ENCODE data around the gene SEMA3C.

Gene SEMA3C

DNA sequence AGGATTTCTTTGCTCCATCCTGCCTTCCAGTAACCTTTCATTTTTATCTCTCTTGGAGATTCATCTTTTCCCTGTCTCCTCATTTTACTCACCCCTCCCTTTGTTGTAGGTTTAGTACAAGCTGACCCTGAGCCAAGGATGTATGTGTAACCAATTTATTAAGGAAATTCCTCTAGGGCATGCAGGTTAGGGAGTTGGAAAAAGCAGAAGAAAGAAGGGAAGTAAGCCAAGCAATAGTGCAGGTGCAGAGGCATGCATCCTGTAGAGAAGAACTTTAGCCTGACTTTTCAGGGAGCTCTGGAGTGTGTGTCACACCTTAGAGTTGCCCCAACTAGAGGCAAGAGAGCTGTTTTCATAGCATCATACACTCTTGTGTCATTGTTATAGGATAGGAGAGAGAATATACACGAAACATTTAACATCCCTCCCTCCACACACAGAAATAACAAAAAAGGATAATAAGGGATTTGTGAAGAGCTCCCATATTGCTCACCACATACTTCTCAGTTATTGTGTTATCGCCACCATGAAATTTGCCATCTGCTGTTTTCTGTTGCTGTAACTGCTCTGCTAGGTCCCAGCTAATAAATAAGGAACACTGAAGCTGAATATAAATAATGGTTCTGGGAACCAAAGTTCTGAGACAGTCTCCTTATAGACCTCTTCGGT lies 21.8 kb upstream of the SEMA3C start:
- ATAC-seq, result no peak

DNA sequence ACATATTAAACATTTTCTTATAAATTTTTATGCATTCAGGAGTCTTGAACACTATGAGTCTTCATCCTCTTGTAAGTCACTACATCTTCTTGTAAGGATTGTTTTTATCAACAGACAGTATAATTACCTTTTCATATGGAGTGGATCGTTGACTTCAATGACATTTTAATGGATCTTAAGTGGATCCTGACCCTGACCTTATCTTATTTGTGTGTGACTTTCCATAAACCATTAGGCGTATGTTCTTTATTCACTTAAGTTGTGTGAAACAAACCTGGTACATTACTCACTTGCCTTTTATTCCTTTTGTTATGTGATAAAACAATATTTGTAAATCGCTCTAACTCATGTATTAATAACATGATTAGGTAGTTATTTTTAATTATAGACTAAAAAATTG lies 18.5 kb upstream of the SEMA3C start:
- TF ChIP-seq ESRRG (CRISPR knock-in tag; IDR thresholded peaks at IDR 0.05) (no peak), TCF4 (CRISPR knock-in tag; IDR thresholded peaks at IDR 0.05; ENCODE audit: borderline replicate concordance) (no peak), CSDC2 (CRISPR knock-in tag; IDR thresholded peaks at IDR 0.05) (no peak), ZNF565 (CRISPR knock-in tag; conservative IDR thresholded peaks at IDR 0.05; ENCODE audit: low read depth) (no peak), ISL1 (CRISPR knock-in tag; IDR thresholded peaks at IDR 0.05) (peak; percentile 25; the same call in 1 of the 2 replicates), ZC3H10 (CRISPR knock-in tag; IDR thresholded peaks at IDR 0.05) (no peak)
- no peak for ATAC-seq

More for the DNA sequence above, 21.8 kb upstream of the SEMA3C start:
- TF ChIP-seq GLIS3 (CRISPR knock-in tag; IDR thresholded peaks at IDR 0.05), result no peak
- TF ChIP-seq, protein P1, sequence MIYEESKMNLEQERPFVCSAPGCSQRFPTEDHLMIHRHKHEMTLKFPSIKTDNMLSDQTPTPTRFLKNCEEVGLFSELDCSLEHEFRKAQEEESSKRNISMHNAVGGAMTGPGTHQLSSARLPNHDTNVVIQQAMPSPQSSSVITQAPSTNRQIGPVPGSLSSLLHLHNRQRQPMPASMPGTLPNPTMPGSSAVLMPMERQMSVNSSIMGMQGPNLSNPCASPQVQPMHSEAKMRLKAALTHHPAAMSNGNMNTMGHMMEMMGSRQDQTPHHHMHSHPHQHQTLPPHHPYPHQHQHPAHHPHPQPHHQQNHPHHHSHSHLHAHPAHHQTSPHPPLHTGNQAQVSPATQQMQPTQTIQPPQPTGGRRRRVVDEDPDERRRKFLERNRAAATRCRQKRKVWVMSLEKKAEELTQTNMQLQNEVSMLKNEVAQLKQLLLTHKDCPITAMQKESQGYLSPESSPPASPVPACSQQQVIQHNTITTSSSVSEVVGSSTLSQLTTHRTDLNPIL (CRISPR knock-in tag; IDR thresholded peaks at IDR 0.05; ENCODE audit: low read depth), result no peak
- no peak for TF ChIP-seq ZNF565 (CRISPR knock-in tag; conservative IDR thresholded peaks at IDR 0.05; ENCODE audit: low read depth)

DNA sequence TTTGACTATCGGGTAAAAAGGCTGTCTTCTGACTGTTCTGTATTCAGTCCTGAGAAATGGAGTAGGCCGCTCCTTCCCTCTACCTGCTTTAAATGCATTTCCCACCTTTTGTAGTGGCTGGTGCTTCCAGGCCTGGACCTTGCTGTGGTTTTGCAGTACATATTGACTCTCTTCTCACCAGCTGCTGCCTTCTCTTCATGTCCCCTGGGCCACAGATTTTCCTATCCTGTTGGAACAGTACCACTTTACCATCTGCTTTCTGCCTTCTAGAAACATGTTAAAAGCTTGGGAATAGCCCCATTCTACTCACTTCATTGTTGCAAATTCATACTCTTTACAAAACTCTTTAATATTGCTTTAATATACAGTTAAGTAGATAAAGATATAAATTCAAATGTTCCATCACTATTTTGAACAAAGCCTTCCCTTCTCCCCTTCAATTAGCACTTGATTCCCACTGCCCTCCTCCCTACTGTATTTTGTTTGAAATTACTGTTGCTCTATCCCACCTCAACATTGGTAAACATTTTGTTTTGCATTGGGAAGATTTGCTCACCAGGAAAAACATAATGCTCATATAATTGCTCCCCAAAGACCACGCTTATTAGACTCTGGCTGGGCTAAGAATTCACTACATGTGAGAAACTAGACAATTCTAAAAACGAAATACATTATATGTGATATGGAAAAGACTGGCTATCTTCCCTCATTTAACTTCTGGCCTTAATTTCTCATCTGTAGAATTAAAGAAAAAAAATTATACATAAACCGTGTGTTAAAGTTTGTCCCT lies 17.3 kb upstream of the SEMA3C start:
- TF ChIP-seq ZC3H10 (CRISPR knock-in tag; IDR thresholded peaks at IDR 0.05) (no peak), ZNF8 (CRISPR knock-in tag; IDR thresholded peaks at IDR 0.05) (no peak), OSR1 (CRISPR knock-in tag; IDR thresholded peaks at IDR 0.05) (no peak), SNAI2 (CRISPR knock-in tag; IDR thresholded peaks at IDR 0.05) (no peak), ZFP30 (CRISPR knock-in tag; IDR thresholded peaks at IDR 0.05) (no peak)
- TF ChIP-seq, protein P2, sequence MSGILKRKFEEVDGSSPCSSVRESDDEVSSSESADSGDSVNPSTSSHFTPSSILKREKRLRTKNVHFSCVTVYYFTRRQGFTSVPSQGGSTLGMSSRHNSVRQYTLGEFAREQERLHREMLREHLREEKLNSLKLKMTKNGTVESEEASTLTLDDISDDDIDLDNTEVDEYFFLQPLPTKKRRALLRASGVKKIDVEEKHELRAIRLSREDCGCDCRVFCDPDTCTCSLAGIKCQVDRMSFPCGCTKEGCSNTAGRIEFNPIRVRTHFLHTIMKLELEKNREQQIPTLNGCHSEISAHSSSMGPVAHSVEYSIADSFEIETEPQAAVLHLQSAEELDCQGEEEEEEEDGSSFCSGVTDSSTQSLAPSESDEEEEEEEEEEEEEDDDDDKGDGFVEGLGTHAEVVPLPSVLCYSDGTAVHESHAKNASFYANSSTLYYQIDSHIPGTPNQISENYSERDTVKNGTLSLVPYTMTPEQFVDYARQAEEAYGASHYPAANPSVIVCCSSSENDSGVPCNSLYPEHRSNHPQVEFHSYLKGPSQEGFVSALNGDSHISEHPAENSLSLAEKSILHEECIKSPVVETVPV (CRISPR knock-in tag; IDR thresholded peaks at IDR 0.05), result no peak
- TF ChIP-seq, protein P3, sequence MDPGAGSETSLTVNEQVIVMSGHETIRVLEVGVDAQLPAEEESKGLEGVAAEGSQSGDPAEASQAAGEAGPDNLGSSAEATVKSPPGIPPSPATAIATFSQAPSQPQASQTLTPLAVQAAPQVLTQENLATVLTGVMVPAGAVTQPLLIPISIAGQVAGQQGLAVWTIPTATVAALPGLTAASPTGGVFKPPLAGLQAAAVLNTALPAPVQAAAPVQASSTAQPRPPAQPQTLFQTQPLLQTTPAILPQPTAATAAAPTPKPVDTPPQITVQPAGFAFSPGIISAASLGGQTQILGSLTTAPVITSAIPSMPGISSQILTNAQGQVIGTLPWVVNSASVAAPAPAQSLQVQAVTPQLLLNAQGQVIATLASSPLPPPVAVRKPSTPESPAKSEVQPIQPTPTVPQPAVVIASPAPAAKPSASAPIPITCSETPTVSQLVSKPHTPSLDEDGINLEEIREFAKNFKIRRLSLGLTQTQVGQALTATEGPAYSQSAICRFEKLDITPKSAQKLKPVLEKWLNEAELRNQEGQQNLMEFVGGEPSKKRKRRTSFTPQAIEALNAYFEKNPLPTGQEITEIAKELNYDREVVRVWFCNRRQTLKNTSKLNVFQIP (CRISPR knock-in tag; IDR thresholded peaks at IDR 0.05; ENCODE audit: borderline replicate concordance, low read depth), result no peak
- no peak for ATAC-seq

DNA sequence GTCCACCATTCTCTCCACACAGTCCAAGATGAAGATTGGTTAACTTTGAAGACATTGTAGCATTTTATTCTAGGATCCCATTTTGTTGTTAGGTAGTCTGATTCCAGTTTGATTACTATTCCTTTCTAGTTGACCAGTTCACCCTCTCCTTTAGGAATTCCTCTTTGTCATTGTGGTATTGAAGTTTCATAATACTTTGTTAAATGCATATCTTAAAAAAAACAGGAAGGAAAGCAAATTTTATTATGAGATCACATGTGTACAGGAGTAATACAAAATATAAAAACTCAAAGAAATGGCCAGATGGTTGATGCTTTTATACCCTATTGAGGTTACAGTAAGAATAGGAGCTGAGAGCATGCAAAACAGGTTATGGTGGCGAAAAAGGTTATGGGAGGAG lies 15.5 kb upstream of the SEMA3C start:
- no peak for TF ChIP-seq BACH2 (CRISPR knock-in tag; IDR thresholded peaks at IDR 0.05; ENCODE audit: borderline replicate concordance)
- TF ChIP-seq PPARA (CRISPR knock-in tag; IDR thresholded peaks at IDR 0.05; ENCODE audit: borderline replicate concordance), result no peak
- ATAC-seq, result no peak

DNA sequence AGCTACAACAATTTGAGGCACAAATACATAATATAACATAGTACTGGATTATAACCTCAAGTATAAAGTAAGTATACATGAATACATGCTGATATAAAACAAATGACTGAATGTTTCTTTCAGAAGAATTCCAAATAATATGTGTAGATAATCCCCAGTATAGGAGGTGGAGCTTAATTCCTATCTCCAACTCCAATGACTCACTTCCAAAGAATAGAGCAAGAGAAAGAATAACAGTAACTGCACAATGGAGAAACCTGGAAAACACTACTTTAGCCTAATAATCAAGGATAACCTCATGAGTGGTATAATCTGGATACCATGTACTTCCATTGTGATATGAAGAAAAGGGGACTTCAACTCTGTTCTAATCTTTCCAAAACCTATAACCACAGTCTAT lies 13.7 kb upstream of the SEMA3C start:
- no peak for ATAC-seq
- TF ChIP-seq, protein P4, sequence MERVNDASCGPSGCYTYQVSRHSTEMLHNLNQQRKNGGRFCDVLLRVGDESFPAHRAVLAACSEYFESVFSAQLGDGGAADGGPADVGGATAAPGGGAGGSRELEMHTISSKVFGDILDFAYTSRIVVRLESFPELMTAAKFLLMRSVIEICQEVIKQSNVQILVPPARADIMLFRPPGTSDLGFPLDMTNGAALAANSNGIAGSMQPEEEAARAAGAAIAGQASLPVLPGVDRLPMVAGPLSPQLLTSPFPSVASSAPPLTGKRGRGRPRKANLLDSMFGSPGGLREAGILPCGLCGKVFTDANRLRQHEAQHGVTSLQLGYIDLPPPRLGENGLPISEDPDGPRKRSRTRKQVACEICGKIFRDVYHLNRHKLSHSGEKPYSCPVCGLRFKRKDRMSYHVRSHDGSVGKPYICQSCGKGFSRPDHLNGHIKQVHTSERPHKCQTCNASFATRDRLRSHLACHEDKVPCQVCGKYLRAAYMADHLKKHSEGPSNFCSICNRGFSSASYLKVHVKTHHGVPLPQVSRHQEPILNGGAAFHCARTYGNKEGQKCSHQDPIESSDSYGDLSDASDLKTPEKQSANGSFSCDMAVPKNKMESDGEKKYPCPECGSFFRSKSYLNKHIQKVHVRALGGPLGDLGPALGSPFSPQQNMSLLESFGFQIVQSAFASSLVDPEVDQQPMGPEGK (CRISPR knock-in tag; IDR thresholded peaks at IDR 0.05; ENCODE audit: borderline replicate concordance), result no peak
- TF ChIP-seq ZFP30 (CRISPR knock-in tag; IDR thresholded peaks at IDR 0.05) (no peak), CSDC2 (CRISPR knock-in tag; IDR thresholded peaks at IDR 0.05) (no peak), ZNF565 (CRISPR knock-in tag; conservative IDR thresholded peaks at IDR 0.05; ENCODE audit: low read depth) (no peak), BACH2 (CRISPR knock-in tag; IDR thresholded peaks at IDR 0.05; ENCODE audit: borderline replicate concordance) (no peak), SNAI2 (CRISPR knock-in tag; IDR thresholded peaks at IDR 0.05) (no peak), OSR1 (CRISPR knock-in tag; IDR thresholded peaks at IDR 0.05) (no peak), GLIS3 (CRISPR knock-in tag; IDR thresholded peaks at IDR 0.05) (no peak), TCF4 (CRISPR knock-in tag; IDR thresholded peaks at IDR 0.05; ENCODE audit: borderline replicate concordance) (no peak), PPARA (CRISPR knock-in tag; IDR thresholded peaks at IDR 0.05; ENCODE audit: borderline replicate concordance) (no peak)
- TF ChIP-seq, protein P3 (CRISPR knock-in tag; IDR thresholded peaks at IDR 0.05; ENCODE audit: borderline replicate concordance, low read depth), result no peak
- TF ChIP-seq, protein P5, sequence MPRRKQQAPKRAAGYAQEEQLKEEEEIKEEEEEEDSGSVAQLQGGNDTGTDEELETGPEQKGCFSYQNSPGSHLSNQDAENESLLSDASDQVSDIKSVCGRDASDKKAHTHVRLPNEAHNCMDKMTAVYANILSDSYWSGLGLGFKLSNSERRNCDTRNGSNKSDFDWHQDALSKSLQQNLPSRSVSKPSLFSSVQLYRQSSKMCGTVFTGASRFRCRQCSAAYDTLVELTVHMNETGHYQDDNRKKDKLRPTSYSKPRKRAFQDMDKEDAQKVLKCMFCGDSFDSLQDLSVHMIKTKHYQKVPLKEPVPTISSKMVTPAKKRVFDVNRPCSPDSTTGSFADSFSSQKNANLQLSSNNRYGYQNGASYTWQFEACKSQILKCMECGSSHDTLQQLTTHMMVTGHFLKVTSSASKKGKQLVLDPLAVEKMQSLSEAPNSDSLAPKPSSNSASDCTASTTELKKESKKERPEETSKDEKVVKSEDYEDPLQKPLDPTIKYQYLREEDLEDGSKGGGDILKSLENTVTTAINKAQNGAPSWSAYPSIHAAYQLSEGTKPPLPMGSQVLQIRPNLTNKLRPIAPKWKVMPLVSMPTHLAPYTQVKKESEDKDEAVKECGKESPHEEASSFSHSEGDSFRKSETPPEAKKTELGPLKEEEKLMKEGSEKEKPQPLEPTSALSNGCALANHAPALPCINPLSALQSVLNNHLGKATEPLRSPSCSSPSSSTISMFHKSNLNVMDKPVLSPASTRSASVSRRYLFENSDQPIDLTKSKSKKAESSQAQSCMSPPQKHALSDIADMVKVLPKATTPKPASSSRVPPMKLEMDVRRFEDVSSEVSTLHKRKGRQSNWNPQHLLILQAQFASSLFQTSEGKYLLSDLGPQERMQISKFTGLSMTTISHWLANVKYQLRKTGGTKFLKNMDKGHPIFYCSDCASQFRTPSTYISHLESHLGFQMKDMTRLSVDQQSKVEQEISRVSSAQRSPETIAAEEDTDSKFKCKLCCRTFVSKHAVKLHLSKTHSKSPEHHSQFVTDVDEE (CRISPR knock-in tag; IDR thresholded peaks at IDR 0.05), result no peak
- TF ChIP-seq, protein P2 (CRISPR knock-in tag; IDR thresholded peaks at IDR 0.05), result no peak

Data from SK-N-SH treated with all-trans-retinoic acid at 6 μM for 48 hours (cell line).